Type B pancreatic cell (in vitro differentiated cells): Measurements from ENCODE around the gene NDUFA6. TPM values are rescaled to one million over a fixed set of nuclear protein-coding genes. Genes with fewer than 3 reads are reported as not detected.
A peak's percentile ranks its signal among the peaks of the same experiment; 100 is the strongest.

Source experiments
- DNase-seq: peaks from one replicate; pipeline ENCODE4 v3.0.0; 2021; ENCODE audit warnings: mixed read lengths; ENCODE audit not compliant: unreplicated experiment; ENCODE audit errors: extremely low spot score
- H3K27ac Mint-ChIP-seq: 2 replicates; pipeline ENCODE4 v1.8.0; 2021; ENCODE audit warnings: mild to moderate bottlenecking, mixed read lengths
- H3K27me3 Mint-ChIP-seq: 2 replicates; pipeline ENCODE4 v1.8.0; 2021; ENCODE audit warnings: mixed read lengths
- H3K36me3 Mint-ChIP-seq: 2 replicates; pipeline ENCODE4 v1.8.0; 2021; ENCODE audit warnings: mixed read lengths
- H3K4me1 Mint-ChIP-seq: one replicate; pipeline ENCODE4 v1.8.0; 2021; ENCODE audit warnings: mixed read lengths; ENCODE audit not compliant: unreplicated experiment
- H3K4me3 Mint-ChIP-seq: 2 replicates; pipeline ENCODE4 v1.8.0; 2021; ENCODE audit warnings: mild to moderate bottlenecking, mixed read lengths
- H3K9me3 Mint-ChIP-seq: 2 replicates; pipeline ENCODE4 v1.8.0; 2021; ENCODE audit warnings: mixed read lengths
- total RNA-seq: library from RNA; stranded (reverse); gene quantifications from 2 replicates; pipeline ENCODE4 v1.2.1, GENCODE V29; 2021; ENCODE audit warnings: low replicate concordance
- TF ChIP-seq, protein P1 (sequence below): fragments of 200-600 bp; sonication (generic); conservative IDR thresholded peaks from 2 replicates; pipeline ENCODE4 v1.5.0; 2021; ENCODE audit warnings: antibody characterized with exemption, mild to moderate bottlenecking

NDUFA6 gene
- total RNA-seq, 1 donor from 2014 or later = 93.9 TPM

DNA sequence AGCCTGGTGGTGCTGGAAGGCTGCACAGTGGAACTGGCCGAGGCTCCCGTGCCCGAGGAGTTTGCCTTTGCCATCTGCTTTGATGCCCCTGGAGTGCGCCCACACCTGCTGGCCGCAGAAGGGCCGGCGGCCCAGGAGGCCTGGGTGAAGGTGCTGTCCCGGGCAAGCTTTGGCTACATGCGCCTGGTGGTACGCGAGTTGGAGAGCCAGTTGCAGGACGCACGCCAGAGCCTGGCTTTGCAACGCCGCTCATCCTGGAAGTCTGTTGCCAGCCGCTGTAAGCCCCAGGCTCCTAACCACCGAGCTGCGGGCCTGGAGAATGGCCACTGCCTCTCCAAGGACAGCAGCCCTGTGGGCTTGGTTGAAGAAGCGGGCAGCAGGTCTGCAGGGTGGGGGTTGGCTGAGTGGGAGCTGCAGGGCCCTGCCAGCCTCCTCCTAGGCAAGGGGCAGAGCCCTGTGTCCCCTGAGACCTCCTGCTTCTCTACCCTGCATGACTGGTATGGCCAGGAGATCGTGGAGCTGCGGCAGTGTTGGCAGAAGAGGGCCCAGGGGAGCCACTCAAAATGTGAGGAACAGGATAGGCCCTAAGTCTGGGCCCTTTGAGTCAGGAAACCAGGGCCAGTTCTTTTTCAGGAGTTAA, 13.0 kb downstream of the NDUFA6 start:
- Mint-ChIP-seq H3K27me3 (no peaks in the 10 kb centered on the region), H3K4me3 (no peak overlapping the region), H3K36me3 (no peaks in the 10 kb centered on the region), H3K9me3 (no peaks in the 10 kb centered on the region), H3K27ac (peak overlapping the region; percentile 98), H3K4me1 (peaks cover 25% of the 10 kb centered on the region)
- DNase-seq = no peak
- TF ChIP-seq, protein P1, sequence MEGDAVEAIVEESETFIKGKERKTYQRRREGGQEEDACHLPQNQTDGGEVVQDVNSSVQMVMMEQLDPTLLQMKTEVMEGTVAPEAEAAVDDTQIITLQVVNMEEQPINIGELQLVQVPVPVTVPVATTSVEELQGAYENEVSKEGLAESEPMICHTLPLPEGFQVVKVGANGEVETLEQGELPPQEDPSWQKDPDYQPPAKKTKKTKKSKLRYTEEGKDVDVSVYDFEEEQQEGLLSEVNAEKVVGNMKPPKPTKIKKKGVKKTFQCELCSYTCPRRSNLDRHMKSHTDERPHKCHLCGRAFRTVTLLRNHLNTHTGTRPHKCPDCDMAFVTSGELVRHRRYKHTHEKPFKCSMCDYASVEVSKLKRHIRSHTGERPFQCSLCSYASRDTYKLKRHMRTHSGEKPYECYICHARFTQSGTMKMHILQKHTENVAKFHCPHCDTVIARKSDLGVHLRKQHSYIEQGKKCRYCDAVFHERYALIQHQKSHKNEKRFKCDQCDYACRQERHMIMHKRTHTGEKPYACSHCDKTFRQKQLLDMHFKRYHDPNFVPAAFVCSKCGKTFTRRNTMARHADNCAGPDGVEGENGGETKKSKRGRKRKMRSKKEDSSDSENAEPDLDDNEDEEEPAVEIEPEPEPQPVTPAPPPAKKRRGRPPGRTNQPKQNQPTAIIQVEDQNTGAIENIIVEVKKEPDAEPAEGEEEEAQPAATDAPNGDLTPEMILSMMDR = no peak

DNA sequence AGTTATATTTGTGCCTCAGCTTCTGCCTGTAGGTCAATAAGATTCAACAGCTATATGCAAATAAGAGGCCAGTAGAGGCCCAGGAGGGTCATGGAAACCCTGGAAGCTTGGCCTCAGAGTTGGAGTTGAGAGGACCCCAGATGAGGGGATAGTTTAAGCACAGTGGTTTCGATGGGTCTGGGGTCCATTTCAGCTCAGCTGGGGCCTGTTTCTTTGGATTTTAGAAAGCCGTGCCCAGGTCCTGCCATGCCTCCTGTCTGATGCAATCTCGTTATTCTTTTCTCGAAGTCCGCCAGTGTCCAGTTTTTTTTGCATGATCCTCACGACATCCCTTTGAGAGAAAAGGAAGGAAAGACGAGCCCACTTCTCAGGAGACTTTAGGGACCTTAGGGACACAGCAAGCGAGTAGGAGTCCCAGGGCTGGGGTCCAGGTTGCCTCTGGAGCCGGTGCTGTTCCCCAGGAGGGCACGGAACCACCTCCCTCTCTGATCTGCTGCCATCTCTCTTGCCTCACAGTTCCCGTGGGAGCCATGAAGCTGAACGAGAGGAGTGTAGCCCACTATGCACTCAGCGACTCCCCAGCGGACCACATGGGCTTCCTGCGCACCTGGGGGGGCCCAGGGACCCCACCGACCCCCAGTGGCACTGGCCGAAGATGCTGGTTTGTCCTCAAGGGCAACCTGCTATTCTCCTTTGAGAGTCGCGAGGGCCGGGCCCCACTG, 13.6 kb downstream of the NDUFA6 start:
- no peaks in the 10 kb centered on the region for H3K9me3 Mint-ChIP-seq
- no peaks in the 10 kb centered on the region for H3K36me3 Mint-ChIP-seq
- no peak overlapping the region for H3K4me3 Mint-ChIP-seq
- H3K27ac Mint-ChIP-seq = peak overlapping the region; percentile 31
- no peaks in the 10 kb centered on the region for H3K27me3 Mint-ChIP-seq
- TF ChIP-seq, protein P1 = no peak
- no peak for DNase-seq
- H3K4me1 Mint-ChIP-seq = peaks cover 27% of the 10 kb centered on the region

DNA sequence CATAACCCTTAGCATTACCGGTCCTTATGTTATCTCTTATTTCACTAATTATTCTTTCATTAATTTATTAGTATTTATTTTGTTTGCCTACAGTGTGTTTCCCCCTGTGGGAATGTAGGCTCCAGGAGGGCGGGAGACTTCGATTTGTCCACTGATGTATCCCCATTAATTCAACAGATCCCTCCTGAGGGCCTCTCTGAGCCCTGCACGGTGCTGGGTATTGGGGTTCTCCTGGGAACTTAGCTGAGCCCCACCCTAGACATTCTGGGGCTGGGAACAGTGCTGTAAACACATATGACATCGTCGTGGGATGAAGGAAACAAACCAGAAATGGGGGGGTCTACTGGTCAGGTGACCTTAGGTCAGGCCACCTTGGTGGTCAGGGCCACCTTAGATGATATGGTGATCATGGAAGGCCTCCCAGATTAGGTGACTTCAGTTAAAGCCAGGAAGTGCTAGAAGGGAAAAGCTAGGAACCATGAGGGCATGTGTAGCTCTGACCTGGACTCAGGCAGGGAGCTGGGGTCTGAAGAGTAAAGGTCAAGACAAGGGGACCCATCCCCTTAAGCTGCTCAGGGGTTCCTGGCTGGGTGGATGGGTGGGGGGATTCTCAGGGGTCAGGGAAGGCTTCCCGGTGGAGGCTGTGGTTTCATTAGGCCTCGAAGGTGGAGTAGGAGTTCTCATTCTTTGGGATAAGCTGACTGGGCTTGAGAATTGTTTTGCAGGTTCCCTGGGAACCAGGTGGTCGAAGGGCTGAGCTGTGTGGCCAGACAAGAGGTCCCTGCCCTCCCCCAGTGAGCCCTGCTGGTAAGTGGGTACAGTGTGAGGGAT, 15.5 kb downstream of the NDUFA6 start:
- TF ChIP-seq, protein P1 = no peak
- no peak for DNase-seq
- Mint-ChIP-seq H3K36me3 (no peaks in the 10 kb centered on the region), H3K27ac (peak overlapping the region; percentile 89), H3K9me3 (no peaks in the 10 kb centered on the region), H3K27me3 (no peaks in the 10 kb centered on the region), H3K4me3 (peak overlapping the region; percentile 64), H3K4me1 (peaks cover 33% of the 10 kb centered on the region)

DNA sequence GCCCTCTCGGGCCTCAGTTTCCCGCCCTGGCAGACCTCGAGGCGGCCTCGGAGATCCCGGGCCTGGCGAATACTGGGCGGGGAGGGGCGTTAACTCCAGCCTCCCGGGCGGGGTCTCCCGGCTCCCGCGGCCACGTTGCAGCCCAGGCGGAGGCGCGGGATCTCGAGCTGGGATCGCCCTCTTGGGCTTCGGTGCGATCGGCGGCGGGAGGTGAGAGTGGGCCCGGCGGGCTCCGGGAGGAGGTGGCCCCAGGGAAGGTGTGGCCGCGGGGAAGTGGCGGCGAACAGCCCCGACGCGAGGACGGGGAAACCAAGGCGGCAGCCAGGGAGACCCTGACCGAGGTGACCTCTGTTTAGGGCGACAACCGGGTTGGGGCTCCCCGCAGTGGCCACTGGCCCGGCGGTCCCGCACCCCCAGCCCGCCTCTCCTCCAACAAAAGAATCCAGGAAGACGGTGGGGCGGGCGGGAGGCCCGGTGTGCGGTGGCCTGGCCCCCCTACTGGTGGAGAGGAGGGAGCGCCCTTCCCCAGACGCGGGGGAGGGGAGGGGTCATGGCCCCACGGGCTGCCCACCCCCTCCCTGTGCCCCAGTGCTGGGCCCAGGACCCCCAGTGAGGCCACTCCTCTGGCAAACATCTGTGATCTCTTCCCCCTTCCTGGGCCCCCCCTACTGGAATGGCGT, 16.3 kb downstream of the NDUFA6 start, which contains the start of gene PHETA2:
Gene PHETA2 (plus strand): TSS at position 117 of the 680 bp plus-strand sequence. CDS start 3,046 bp downstream, outside the sequence.
- peak within 1 kb of the TSS; percentile 89 for H3K27ac Mint-ChIP-seq
- DNase-seq = no peak
- H3K4me1 Mint-ChIP-seq = peaks cover 31% of the 10 kb centered on the region
- TF ChIP-seq, protein P1 = peak; percentile 56
- H3K36me3 Mint-ChIP-seq = no peaks in the 10 kb centered on the region
- H3K27me3 Mint-ChIP-seq = no peaks in the 10 kb centered on the region
- peak within 1 kb of the TSS; percentile 71 for H3K4me3 Mint-ChIP-seq
- H3K9me3 Mint-ChIP-seq = no peaks in the 10 kb centered on the region

DNA sequence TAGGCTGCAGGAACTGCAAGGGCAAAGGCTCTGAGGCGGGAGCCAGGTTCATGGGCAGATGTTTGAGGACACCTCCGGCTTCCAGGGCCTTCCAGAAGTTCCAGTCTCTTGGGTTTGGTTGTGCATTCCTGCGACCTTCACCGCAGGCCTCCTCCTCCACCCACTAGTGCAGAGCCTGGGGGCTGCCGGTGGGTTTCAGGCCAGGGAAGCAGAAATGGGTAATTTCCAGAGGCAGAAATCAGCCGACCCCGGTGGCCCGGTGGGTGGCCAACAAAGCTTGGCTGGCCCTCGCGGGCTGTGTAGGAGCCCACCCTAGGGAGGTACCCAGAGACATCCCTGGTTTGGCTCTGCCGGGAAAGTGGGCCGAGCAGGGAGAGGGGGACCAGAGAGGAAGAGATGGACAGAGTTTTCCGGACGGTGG, 16.9 kb downstream of the NDUFA6 start:
- Mint-ChIP-seq H3K27ac (peak overlapping the region; percentile 54), H3K9me3 (no peaks in the 10 kb centered on the region), H3K4me3 (peak overlapping the region; percentile 71), H3K4me1 (peaks cover 28% of the 10 kb centered on the region), H3K36me3 (no peaks in the 10 kb centered on the region), H3K27me3 (no peaks in the 10 kb centered on the region)
- no peak for DNase-seq
- TF ChIP-seq, protein P1 = no peak
